Right lobe of liver (tissue), 4 donors: Measurements from ENCODE around the gene KCNK17.

Experiments used
- CTCF ChIP-seq, 4 donors: fragments of 200-600 bp in 3 of 4; fragments of 450-650 bp in 1 of 4; IDR thresholded peaks; one replicate each; pipeline versions ENCODE4 v1.5.1 to v1.8.0; 2016 to 2022; ENCODE audit warnings: antibody characterized with exemption in 4 of 4, mild to moderate bottlenecking in 2 of 4
- POLR2A ChIP-seq: fragments of 450-650 bp; IDR thresholded peaks from one replicate; pipeline ENCODE4 v1.6.1; 2017; ENCODE audit warnings: antibody characterized with exemption, mild to moderate bottlenecking
- donor health status: DM: no; HTN: no; CAD: no.
- donor health status: DM: no; HTN: no; CAD: no.
- donor health status: DM: no; HTN: yes; CAD: no.

- TF ChIP-seq POLR2A (no peak), CTCF (IDR thresholded peaks at IDR 0.05) (no peak)
Measured at GRCh38 chr6:39327507-39327906, 13.3 kb upstream of the KCNK17 start.
